ENCODE measurements around the gene C14orf93. TPM values are rescaled to one million over a fixed set of nuclear protein-coding genes. Genes with fewer than 3 reads are reported as not detected.

The C14orf93 gene
- total and polyA plus RNA-seq, 9 of the 15 experiments (the other 6 are each of a cell fraction or from before 2014, with no cell fraction given), result 2.2 to 22.4 (median 16.1) TPM

DNA sequence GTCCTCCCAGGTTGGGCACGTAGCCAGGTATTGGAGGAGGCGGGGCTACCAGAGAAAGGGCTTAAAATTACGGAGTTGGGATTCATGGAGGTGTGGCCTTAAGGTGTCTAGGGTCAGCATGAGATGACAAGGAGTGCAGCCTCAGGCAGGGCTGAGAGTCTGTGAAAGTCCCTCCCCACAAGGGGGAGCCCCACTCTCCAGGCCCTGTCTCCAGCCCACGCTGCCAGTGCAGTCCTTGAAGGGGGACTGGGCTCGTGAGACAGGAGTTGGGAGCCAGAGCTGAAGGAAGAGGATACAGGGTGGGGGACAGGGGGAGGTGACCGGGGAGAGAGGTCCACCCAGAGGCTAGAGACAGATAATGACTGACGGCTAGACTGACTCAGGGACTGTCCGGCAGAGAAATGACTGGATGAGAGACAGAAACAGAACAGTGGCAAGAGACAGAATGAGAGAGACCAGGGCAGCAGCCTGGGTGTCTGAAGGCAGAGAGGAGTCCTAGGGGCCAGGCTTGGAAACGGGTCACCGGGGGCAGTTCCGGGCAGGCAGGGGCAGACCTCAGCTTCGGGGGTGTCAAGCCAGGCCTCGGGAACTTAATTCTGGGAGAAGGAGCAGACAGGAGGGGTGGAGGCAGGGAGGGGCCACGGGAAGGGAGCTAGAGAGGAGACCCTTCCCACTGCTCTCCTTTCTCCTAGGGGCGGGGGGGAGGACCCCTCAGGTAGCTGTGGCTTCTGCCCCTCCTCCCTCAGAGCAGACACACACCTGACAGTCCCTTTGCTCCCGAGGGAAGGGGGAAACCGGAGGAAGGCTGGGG, 46.4 kb upstream of the C14orf93 start (continued):
- TF ChIP-seq, protein P1, sequence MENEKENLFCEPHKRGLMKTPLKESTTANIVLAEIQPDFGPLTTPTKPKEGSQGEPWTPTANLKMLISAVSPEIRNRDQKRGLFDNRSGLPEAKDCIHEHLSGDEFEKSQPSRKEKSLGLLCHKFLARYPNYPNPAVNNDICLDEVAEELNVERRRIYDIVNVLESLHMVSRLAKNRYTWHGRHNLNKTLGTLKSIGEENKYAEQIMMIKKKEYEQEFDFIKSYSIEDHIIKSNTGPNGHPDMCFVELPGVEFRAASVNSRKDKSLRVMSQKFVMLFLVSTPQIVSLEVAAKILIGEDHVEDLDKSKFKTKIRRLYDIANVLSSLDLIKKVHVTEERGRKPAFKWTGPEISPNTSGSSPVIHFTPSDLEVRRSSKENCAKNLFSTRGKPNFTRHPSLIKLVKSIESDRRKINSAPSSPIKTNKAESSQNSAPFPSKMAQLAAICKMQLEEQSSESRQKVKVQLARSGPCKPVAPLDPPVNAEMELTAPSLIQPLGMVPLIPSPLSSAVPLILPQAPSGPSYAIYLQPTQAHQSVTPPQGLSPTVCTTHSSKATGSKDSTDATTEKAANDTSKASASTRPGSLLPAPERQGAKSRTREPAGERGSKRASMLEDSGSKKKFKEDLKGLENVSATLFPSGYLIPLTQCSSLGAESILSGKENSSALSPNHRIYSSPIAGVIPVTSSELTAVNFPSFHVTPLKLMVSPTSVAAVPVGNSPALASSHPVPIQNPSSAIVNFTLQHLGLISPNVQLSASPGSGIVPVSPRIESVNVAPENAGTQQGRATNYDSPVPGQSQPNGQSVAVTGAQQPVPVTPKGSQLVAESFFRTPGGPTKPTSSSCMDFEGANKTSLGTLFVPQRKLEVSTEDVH (IDR thresholded peaks at IDR 0.05; ENCODE audit: low read depth, partially characterized antibody), result no peak
- TF ChIP-seq PTBP1 (IDR thresholded peaks at IDR 0.05; ENCODE audit: low read depth, low read length) (no peak), POLR3G (IDR thresholded peaks at IDR 0.05; ENCODE audit: extremely low read depth, insufficient read length, insufficient replicate concordance) (no peak), ZNF316 (IDR thresholded peaks at IDR 0.05) (no peak), GATAD2A (IDR thresholded peaks at IDR 0.05) (no peak), KDM1A (IDR thresholded peaks at IDR 0.05) (0 out of 4 replicates have a peak, but pooled peaks of 1 of the 2 experiments have one; percentile 33), HDGF (IDR thresholded peaks at IDR 0.05) (0 out of 2 replicates have a peak, but pooled peaks have one; percentile 22), ELF4 (CRISPR knock-in tag; IDR thresholded peaks at IDR 0.05) (no peak), ZBTB8A (IDR thresholded peaks at IDR 0.05; ENCODE audit: partially characterized antibody) (no peak), ZC3H8 (IDR thresholded peaks at IDR 0.05) (no peak), ZEB2 (IDR thresholded peaks at IDR 0.05) (peak; percentile 36; the same call in 1 of the 2 replicates)
- TF ChIP-seq, protein P2, sequence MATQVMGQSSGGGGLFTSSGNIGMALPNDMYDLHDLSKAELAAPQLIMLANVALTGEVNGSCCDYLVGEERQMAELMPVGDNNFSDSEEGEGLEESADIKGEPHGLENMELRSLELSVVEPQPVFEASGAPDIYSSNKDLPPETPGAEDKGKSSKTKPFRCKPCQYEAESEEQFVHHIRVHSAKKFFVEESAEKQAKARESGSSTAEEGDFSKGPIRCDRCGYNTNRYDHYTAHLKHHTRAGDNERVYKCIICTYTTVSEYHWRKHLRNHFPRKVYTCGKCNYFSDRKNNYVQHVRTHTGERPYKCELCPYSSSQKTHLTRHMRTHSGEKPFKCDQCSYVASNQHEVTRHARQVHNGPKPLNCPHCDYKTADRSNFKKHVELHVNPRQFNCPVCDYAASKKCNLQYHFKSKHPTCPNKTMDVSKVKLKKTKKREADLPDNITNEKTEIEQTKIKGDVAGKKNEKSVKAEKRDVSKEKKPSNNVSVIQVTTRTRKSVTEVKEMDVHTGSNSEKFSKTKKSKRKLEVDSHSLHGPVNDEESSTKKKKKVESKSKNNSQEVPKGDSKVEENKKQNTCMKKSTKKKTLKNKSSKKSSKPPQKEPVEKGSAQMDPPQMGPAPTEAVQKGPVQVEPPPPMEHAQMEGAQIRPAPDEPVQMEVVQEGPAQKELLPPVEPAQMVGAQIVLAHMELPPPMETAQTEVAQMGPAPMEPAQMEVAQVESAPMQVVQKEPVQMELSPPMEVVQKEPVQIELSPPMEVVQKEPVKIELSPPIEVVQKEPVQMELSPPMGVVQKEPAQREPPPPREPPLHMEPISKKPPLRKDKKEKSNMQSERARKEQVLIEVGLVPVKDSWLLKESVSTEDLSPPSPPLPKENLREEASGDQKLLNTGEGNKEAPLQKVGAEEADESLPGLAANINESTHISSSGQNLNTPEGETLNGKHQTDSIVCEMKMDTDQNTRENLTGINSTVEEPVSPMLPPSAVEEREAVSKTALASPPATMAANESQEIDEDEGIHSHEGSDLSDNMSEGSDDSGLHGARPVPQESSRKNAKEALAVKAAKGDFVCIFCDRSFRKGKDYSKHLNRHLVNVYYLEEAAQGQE (IDR thresholded peaks at IDR 0.05; ENCODE audit: borderline replicate concordance), result peak; percentile 58; the same call in 1 of the 2 replicates
- TF ChIP-seq, protein P2 (CRISPR knock-in tag; IDR thresholded peaks at IDR 0.05; ENCODE audit: low read depth), result no peak
- TF ChIP-seq, protein P3, sequence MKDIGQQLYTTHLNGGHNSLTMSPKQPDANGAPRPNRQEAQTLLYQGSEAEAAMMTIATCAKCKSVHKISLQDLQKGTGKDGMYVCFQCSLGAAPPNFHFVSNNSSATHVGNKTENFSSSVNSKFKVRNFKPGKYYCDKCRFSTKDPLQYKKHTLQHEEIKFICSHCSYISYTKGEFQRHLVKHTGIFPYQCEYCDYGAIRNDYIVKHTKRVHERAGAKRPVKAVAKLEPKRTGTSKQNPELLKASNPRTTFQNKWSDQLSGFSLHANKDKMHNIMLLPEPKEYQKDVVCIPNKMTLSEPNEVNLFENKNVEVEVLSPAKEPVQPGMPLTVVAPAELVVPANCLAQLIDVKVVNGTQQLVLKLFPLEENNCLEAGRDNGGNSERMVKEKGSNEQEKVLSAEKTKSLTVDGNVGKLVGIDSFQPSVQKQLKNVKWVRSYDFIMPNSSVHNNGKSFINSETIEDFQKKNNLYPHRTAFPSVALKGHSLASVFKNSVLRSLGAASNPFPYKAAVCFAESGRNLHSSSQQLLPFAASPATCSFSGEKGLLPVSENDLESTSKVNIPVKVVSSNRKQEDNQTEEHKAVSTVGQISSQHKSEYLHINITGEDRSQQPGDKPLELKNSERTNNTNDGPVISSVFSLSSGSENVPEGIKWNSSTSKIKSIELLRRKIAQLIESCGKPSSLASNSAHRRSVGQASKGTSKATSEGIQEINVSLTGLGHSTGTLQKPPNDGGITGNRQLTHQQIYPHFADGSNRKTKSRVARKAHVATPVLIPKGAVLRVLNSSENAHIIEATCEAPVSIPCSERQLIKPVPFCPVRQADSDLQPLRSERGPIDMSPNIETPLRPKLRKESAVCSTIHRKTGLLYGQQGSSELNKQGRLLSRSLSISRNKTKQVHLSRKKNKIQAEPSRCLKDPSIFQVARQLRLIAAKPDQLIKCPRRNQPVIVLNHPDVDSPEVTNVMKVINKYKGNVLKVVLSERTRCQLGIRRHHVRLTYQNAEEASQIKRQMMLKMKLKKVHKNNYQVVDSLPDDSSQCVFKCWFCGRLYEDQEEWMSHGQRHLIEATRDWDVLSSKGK (CRISPR knock-in tag; IDR thresholded peaks at IDR 0.05), result no peak
